PC-3 (cell line): ENCODE data around the gene TRABD2B. TPM values are rescaled to one million over a fixed set of nuclear protein-coding genes. Genes with fewer than 3 reads are reported as not detected.

ENCODE experiments used
- ATAC-seq: fragments of 200-7000 bp; cut with Tn5 transposase; 2 replicates; pipeline ENCODE4 v1.9.1; 2020; ENCODE audit warnings: mild to moderate bottlenecking, moderate library complexity
- BruUV-seq: library from RNA; stranded (reverse); fragments of 400-500 nt; replicated peaks from 2 replicates; lab custom pipeline; 2021; lab: Mats Ljungman, UMichigan
- CTCF ChIA-PET: fragments of 300-600 bp; sonication (Branson Sonifier 250); formaldehyde crosslinking; loops from one replicate; lab custom pipeline; 2022; ENCODE audit warnings: antibody characterized with exemption; lab: Charles Lee
- POLR2A ChIA-PET: fragments of 300-600 bp; sonication (Branson Sonifier 250); formaldehyde crosslinking; loops from one replicate; lab custom pipeline; 2022; ENCODE audit warnings: antibody characterized with exemption; ENCODE audit not compliant: unreplicated experiment; lab: Charles Lee
- DNase-seq: peaks from one replicate; pipeline ENCODE4 v3.0.0-alpha.2; 2015
- H2AFZ ChIP-seq: fragments of 300-600 bp; sonication (generic); 2 replicates; pipeline ENCODE4 v1.6.0; 2016; ENCODE audit warnings: antibody characterized with exemption, low read length
- H3F3A ChIP-seq: fragments of 300-600 bp; sonication (generic); one replicate; pipeline ENCODE4 v1.6.0; 2017; ENCODE audit warnings: antibody characterized with exemption, low read length, control low read depth, mild to moderate bottlenecking; ENCODE audit not compliant: unreplicated experiment
- H3K27ac ChIP-seq: fragments of 300-600 bp; sonication (generic); 2 replicates; pipeline ENCODE4 v1.5.1; 2016; ENCODE audit warnings: mild to moderate bottlenecking, low read length
- H3K27me3 ChIP-seq: fragments of 300-600 bp; sonication (generic); 2 replicates; pipeline ENCODE4 v1.6.1; 2016; ENCODE audit warnings: low read length, mixed read lengths
- H3K36me3 ChIP-seq: fragments of 300-600 bp; sonication (generic); 2 replicates; pipeline ENCODE4 v1.6.1; 2016; ENCODE audit warnings: low read depth, mixed run types, low read length, mixed read lengths
- H3K4me1 ChIP-seq: fragments of 300-600 bp; sonication (generic); 2 replicates; pipeline ENCODE4 v1.5.1; 2016; ENCODE audit warnings: low read length; ENCODE audit not compliant: insufficient read depth
- H3K4me2 ChIP-seq: fragments of 300-600 bp; sonication (generic); 2 replicates; pipeline ENCODE4 v1.6.0; 2016; ENCODE audit warnings: low read length
- H3K4me3 ChIP-seq: fragments of 300-600 bp; sonication (generic); 2 replicates; pipeline ENCODE4 v1.5.1; 2016; ENCODE audit warnings: mild to moderate bottlenecking, low read length, mixed read lengths
- H3K79me2 ChIP-seq: fragments of 300-600 bp; sonication (generic); 2 replicates; pipeline ENCODE4 v1.6.1; 2017; ENCODE audit warnings: low read length, mixed read lengths
- H3K9ac ChIP-seq: fragments of 300-600 bp; sonication (generic); 2 replicates; pipeline ENCODE4 v1.6.0; 2016; ENCODE audit warnings: mild to moderate bottlenecking, low read length
- H3K9me2 ChIP-seq: fragments of 300-600 bp; sonication (generic); replicated peaks from 2 replicates; pipeline ENCODE4 v1.6.1; 2016; ENCODE audit warnings: mixed run types, low read length, mixed read lengths
- H3K9me3 ChIP-seq: fragments of 300-600 bp; sonication (generic); 2 replicates; pipeline ENCODE4 v1.6.1; 2016; ENCODE audit warnings: low read length, mixed read lengths
- H4K20me1 ChIP-seq: fragments of 300-600 bp; sonication (generic); 2 replicates; pipeline ENCODE4 v1.6.1; 2016; ENCODE audit warnings: low read length, mixed read lengths
- EZH2 ChIP-seq: fragments of 300-600 bp; sonication (generic); IDR thresholded peaks from one replicate; pipeline ENCODE4 v1.6.1; 2017; ENCODE audit warnings: antibody characterized with exemption, mild to moderate bottlenecking, low read length; ENCODE audit not compliant: unreplicated experiment
- EZH2phosphoT487 ChIP-seq: fragments of 300-600 bp; sonication (generic); IDR thresholded peaks from 2 replicates; pipeline ENCODE4 v1.6.1; 2018; ENCODE audit warnings: mild to moderate bottlenecking, antibody characterized with exemption, low read length, borderline replicate concordance
- intact Hi-C: fragments of 100-400 bp; cut with micrococcal nuclease; formaldehyde crosslinking; loops from 2 replicates; pipeline ENCODE4 v1.9.0; 2023
- total RNA-seq: library from RNA; depleted of rRNA; stranded (reverse); fragments of >200 nt; gene quantifications from 2 replicates; pipeline ENCODE4 v1.2.3, GENCODE V29; 2014
- TF ChIP-seq, protein P1 (sequence below): fragments of 300-600 bp; sonication (generic); conservative IDR thresholded peaks from 2 replicates; pipeline ENCODE4 v1.5.1; 2017; ENCODE audit warnings: antibody characterized with exemption, low read depth, mild to moderate bottlenecking, low read length

TRABD2B gene
- total RNA-seq, 1 experiment from 2014 or later: 0.44 TPM

DNA sequence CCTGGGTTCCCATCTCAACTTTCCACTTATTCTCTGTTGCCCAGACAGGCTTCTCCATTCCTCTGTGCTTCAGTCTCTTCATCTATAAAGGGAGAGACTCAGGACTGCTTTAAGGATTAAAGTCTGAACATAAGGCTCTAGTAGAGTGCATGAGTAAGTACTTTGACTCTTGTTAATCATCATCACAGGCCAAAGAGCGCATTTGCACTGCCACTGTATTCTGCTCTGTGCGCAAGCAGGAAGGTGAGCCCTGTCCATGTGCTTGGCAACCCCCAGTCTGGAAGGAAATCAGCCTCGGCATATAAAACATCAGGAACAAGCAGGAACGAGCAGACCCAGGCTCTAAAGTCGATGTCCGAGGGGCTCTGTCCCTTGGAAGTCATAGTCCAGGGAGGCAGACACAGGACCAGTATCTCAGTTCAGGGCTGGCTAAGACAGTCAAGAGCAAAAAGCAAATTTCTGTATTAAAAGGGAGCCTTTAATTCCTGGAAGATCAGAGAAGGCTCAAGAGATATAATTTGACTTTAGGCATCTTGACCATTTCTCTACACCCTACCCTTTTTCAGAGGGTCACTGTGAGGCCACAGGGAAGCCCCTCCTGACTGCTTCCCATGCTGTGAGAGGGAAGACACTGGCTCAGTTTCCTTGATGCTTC is 131.2 kb downstream of the TRABD2B start:
- Histone ChIP-seq H3K9ac (no peak overlapping the region), H3K27me3 (no peaks in the 10 kb centered on the region), H3K9me3 (no peaks in the 10 kb centered on the region), H3K4me2 (no peak overlapping the region), H3K36me3 (no peaks in the 10 kb centered on the region), H3K4me1 (peaks cover 32% of the 10 kb centered on the region), H3F3A (no peaks in the 10 kb centered on the region), H4K20me1 (no peaks in the 10 kb centered on the region), H3K4me3 (no peak overlapping the region), H3K79me2 (no peaks in the 10 kb centered on the region), H3K27ac (no peak overlapping the region), H3K9me2 (no peaks in the 10 kb centered on the region), H2AFZ (no peak overlapping the region)
- TF ChIP-seq, protein P1, sequence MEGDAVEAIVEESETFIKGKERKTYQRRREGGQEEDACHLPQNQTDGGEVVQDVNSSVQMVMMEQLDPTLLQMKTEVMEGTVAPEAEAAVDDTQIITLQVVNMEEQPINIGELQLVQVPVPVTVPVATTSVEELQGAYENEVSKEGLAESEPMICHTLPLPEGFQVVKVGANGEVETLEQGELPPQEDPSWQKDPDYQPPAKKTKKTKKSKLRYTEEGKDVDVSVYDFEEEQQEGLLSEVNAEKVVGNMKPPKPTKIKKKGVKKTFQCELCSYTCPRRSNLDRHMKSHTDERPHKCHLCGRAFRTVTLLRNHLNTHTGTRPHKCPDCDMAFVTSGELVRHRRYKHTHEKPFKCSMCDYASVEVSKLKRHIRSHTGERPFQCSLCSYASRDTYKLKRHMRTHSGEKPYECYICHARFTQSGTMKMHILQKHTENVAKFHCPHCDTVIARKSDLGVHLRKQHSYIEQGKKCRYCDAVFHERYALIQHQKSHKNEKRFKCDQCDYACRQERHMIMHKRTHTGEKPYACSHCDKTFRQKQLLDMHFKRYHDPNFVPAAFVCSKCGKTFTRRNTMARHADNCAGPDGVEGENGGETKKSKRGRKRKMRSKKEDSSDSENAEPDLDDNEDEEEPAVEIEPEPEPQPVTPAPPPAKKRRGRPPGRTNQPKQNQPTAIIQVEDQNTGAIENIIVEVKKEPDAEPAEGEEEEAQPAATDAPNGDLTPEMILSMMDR: no peak
- TF ChIP-seq EZH2 (no peak), EZH2phosphoT487 (no peak)
- BruUV-seq: no TSS peak
- ChIA-PET CTCF (no interaction called here), POLR2A (no interaction called here)
- DNase-seq (no peak), ATAC-seq (no peak)
- intact Hi-C loops: no loop called here

DNA sequence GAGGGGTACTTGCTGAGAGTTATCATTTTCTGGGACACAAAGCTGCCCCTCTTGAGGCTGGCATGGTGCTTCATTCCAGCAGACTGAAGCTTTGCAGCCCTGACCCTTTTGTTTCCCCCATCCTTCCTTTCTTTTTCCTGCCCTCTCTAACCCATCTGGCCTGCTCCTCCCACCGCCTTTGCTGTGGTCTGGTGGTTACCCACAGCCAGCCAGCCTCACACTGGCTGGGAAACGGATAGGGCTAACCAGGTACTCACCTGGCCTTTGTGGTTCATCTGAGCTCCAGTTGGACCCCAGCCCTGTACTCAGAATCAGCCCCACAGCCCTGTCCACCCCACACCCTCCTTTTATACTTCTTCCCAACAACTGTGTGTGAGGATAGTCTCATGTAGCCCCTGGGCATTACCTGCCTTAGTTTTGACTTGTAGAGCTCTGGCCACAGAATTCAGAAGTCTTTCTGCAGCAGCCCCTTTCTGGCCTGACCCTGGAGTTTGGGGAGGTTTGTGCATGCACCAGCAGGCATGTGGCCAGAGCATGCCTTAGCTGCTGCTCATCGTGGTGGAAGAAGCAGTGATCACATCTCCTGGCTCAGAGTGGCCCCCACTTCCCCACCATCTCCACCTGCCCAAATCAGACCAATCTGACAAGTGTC is 138.0 kb downstream of the TRABD2B start:
- Histone ChIP-seq H3K9ac (no peak overlapping the region), H3K4me2 (no peak overlapping the region), H3K36me3 (no peaks in the 10 kb centered on the region), H3K9me2 (no peaks in the 10 kb centered on the region), H2AFZ (no peak overlapping the region), H3K79me2 (no peaks in the 10 kb centered on the region), H3K27me3 (no peaks in the 10 kb centered on the region), H3K4me3 (no peak overlapping the region), H4K20me1 (no peaks in the 10 kb centered on the region), H3K4me1 (peaks cover 5% of the 10 kb centered on the region; the same call in 1 of the 2 replicates), H3K9me3 (no peaks in the 10 kb centered on the region), H3K27ac (no peak overlapping the region), H3F3A (no peaks in the 10 kb centered on the region)
- CTCF ChIA-PET: no interaction called here
- ATAC-seq: no peak
- POLR2A ChIA-PET: no interaction called here
- no TSS peak for BruUV-seq
- intact Hi-C loops: no loop called here
- no peak for TF ChIP-seq EZH2
- no peak for TF ChIP-seq EZH2phosphoT487
- TF ChIP-seq, protein P1: no peak
- peak; percentile 35 for DNase-seq

DNA sequence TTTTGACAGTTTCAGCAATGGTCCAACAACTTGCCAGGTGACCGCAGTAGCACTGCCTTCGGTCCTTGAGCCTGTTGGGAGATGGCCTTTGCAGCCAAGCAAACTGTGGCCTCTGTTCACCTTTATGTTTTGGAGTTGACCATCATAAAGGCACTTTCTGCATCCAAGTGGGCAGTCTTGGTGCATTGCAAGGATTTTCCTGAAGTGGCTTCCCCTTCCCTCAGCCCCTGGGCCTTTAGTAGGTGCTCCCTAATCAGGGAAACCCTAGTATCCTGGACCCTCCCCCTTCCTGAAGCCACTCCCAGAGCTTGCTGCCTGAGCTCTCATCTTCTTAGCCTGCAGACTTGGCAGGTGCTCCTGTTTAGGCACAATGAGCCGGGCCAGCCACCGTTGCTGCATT is 140.2 kb downstream of the TRABD2B start:
- H4K20me1 ChIP-seq: no peaks in the 10 kb centered on the region
- CTCF ChIA-PET: no interaction called here
- intact Hi-C loops: no loop called here
- peaks cover 5% of the 10 kb centered on the region; the same call in 1 of the 2 replicates for H3K4me1 ChIP-seq
- POLR2A ChIA-PET: no interaction called here
- no peaks in the 10 kb centered on the region for H3F3A ChIP-seq
- no peaks in the 10 kb centered on the region for H3K79me2 ChIP-seq
- H3K27ac ChIP-seq: no peak overlapping the region
- H3K27me3 ChIP-seq: no peaks in the 10 kb centered on the region
- no peaks in the 10 kb centered on the region for H3K9me2 ChIP-seq
- no peak for TF ChIP-seq EZH2phosphoT487
- TF ChIP-seq, protein P1: no peak
- TF ChIP-seq EZH2: no peak
- BruUV-seq: no TSS peak
- H3K4me3 ChIP-seq: no peak overlapping the region
- no peak overlapping the region for H3K9ac ChIP-seq
- no peak overlapping the region for H3K4me2 ChIP-seq
- no peak overlapping the region for H2AFZ ChIP-seq
- no peaks in the 10 kb centered on the region for H3K36me3 ChIP-seq
- no peaks in the 10 kb centered on the region for H3K9me3 ChIP-seq
- no peak for ATAC-seq
- DNase-seq: no peak
